Fibroblast of skin of right quadriceps (primary cell): ENCODE results near the gene PIM3.
A peak's percentile ranks its signal among the peaks of the same experiment; 100 is the strongest.

Experiments used
- DNase-seq: peaks from one replicate; pipeline ENCODE4 v3.0.0-alpha.2; 2013

PIM3 gene

DNA sequence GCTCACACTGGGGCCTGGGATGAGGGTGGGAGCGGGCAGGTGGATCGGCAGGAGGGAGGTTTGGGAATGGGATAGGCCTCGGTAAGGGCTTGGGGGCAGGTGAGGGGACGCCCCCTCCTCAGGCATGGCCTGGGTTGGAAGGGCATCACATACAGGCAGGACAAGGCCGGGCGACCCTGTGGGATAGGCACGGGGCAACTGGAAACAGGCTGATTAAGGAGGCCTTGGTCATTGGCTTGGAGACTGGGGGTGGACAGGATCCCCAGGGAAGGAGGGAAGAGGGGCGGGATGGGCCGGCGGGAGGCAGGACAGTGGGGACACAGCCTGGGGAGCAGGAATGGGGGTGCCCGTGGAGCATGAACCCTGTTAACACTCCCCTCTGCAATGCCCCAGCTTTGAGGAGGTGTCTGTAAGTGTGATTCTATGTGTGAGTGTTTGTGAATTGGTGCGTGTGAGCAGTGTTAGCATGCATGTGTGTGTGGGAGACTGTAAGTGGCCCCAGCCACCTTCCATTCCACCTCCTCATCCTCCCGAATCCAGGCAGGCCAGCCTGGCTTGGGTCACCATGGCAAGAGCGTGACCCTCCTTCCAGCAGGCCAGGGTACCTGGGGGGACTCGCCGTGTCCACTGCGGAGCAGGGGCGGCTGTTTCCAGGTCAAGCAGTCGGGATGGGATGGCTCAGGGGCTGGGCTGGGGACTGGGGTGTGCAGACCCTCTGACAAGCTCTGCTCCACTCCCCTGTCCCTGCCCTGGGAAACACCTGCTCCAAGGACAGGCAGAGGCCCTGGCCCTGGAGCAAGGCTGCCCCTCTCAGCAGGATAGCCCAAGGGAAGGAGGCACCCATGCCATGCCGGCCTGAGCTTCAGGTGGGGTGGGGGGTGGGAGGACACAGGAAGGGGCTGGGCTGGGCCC, 3.4 kb upstream of the PIM3 start:
- DNase-seq, result no peak

GRCh38 chr22:49957826-49958365, 2.7 kb upstream of the PIM3 start:
- no peak for DNase-seq

- no peak for DNase-seq
Observed at GRCh38 chr22:49958366-49958921, 2.1 kb upstream of the PIM3 start.

- DNase-seq, result no peak
Observed at GRCh38 chr22:49958931-49959781, 1.4 kb upstream of the PIM3 start.

GRCh38 chr22:49959782-49960158, 802 bp upstream of the PIM3 start:
- DNase-seq, result no peak

GRCh38 chr22:49961005-49961600, 531 bp downstream of the PIM3 start:
- DNase-seq, result peak; percentile 34

DNA sequence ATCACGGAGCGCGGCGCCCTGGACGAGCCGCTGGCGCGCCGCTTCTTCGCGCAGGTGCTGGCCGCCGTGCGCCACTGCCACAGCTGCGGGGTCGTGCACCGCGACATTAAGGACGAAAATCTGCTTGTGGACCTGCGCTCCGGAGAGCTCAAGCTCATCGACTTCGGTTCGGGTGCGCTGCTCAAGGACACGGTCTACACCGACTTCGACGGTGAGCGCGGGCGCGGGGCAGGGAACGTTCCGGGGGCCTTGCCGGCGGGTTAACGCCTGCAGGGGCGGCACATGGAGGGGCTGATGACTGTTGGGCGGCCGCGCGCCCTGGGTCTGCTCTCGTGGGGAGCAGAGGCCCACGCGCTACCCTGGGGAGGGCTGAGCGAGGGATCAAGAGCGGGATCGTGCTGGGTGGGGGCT, 1.0 kb downstream of the PIM3 start:
- no peak for DNase-seq

DNA sequence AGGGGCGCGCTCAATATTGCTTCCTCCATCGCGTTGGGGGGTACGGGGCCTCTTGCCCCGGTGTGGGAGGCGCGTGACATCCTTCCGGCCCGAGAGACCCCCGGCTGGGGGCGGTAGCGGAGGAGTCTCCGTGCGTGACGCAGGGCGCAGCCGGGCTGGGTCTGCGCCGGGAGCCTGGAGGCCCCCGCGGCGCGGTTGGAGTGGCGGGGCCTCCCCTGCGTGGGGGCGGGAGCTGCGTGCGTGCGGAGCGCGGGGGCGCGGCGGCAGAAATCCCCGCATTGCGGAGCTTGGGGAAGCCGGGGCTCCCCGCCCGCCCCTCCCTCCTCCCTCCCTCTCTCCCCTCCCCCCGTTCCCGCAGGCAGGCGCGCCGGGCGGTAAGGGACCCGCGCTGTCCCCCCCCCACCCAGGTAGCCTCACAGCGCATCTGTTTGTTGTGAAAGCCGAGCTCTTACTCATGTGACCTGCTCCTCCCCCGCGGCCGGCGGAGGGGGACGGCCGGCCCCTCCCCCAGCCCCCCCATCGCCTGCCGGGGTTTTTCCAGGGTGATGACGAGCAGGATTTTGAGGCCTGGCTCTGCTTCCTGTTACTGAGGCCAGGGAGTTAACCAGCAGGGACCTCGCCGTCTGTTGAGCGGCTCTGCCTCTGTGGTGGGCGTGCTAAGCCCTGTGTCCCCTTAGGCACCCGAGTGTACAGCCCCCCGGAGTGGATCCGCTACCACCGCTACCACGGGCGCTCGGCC, 1.6 kb downstream of the PIM3 start:
- peak; percentile 94 for DNase-seq

DNA sequence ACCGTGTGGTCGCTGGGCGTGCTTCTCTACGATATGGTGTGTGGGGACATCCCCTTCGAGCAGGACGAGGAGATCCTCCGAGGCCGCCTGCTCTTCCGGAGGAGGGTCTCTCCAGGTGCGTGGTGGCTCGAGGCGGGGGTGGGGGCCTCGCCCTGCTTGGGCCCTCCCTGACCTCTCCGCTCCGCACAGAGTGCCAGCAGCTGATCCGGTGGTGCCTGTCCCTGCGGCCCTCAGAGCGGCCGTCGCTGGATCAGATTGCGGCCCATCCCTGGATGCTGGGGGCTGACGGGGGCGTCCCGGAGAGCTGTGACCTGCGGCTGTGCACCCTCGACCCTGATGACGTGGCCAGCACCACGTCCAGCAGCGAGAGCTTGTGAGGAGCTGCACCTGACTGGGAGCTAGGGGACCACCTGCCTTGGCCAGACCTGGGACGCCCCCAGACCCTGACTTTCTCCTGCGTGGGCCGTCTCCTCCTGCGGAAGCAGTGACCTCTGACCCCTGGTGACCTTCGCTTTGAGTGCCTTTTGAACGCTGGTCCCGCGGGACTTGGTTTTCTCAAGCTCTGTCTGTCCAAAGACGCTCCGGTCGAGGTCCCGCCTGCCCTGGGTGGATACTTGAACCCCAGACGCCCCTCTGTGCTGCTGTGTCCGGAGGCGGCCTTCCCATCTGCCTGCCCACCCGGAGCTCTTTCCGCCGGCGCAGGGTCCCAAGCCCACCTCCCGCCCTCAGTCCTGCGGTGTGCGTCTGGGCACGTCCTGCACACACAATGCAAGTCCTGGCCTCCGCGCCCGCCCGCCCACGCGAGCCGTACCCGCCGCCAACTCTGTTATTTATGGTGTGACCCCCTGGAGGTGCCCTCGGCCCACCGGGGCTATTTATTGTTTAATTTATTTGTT, 2.4 kb downstream of the PIM3 start:
- no peak for DNase-seq

GRCh38 chr22:49963647-49964026, 3.1 kb downstream of the PIM3 start:
- no peak for DNase-seq

DNA sequence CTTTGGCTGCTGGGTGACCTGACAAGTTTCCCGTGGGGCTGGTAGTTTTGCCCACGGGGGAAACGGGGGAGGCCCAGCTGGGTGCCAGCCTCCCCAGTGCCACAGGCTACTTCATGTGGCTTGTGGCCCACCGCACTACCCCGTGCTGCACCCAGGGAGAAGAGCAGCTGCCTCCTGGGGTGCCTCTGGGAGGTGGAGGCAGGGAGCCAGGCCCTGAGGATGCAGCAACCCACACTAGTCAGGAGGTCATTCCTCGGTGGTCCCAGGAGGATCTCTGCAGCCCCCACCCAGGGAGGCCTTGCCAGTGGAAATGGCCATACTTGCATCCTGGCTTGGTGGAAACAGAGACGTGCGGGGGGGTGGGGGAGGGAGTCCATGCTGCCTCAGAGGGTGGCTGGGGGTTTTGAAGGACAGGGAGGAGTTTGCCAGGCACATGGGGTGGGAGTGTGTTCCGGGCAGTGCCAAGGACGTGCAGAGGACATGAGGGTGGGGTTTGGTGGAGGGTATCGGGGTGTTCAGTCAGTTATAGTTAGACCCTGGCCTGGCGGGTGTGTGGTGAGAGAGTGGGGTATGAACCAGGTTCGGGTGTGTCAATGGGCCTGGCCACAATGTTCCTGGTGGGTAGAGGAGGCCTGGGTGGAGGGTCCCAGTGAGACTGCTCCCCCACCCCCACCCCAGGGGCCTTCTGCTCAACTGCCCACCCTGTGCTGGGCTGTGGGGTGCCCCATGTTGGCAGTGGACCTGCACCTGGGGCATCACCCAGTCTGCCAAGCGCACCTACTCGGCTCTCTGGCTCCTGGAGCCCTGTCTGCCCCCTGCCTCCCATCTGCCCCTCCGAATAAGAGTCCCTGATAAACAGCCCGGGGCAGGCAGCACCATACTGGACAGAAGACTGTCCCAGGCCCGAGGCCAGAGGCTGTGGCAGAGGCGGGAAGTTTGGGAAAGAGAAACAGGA, 3.8 kb downstream of the PIM3 start:
- no peak for DNase-seq

DNA sequence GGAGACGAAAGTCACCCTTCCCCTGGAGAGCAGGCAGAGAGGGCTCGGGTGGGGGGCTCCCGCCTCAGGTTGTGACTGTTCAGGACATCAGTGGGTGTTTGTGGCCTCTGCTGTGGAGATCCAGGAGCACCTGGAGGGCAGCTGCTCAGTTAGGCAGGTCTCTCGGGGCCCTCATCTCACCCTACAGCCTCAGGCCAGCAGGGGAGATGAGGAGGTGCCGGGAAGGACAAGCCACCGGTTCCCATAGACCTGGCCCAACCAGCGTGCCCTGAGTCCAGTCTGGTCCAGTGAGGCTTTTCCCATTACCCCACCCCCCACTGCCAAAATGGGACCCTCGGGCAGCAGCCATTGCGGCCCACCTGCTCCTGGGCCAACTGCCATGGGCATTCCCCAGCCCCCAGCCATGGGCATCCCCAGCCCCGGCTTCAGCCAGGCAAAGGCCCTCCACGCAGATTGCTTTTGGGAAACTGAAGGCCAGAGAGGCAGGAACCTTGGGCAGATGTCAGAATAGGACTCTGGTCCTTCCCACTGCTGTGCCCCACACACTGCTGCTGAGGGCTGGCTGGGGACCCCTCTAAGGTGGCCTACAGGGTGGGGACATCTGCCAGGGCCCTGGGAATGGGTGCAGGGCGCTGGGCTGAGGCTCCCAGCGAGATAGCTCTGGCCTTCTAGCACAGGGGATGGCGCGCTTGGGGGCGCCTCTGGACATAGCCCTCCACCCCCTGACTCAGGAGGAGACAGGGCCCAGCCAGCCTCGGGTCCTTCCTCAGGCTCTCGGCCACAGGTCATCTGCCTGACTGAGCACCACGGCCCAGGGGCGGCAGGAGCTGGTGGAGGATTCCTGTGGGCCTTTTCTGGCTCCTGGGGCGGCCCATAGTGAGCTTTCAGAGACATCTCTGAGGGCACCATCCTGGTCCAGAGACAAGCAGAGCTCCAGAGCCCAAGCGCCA, 4.8 kb downstream of the PIM3 start:
- DNase-seq, result no peak

DNA sequence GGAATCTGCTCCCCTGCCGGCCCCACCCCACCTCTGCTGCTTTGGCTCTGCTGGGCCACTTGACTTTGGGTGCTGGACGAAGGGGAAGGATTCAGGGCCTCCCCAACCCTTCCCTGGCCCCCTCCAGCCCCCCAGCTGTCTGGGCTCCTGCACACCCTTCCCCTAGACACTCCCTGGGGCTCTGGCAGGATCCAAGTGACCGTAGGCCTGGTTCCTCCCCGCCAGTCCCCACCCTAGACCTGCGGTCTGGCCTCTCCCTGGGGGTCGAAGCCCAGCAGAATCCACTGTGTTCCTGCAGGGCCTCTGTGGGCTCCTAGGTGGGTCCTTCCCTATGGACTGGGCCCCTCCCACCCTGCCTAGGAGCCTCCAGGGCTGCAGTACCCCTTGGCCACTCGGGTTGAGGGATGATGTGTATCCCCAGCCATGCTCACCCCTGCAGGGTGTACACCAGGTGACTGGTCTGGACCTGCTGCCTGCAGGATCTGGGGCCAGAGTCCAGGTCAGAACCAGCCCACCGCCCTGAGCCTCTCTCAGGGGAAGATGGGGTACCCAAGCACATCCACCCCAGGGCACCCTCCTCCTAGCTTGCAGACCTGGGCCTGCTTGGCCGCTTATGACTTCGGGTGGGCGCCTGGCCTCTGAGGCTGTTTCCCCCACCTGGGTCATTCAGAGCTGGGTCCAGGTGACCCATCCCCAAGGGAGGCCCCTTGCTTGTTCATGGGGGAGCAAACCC, 5.6 kb downstream of the PIM3 start:
- no peak for DNase-seq

DNA sequence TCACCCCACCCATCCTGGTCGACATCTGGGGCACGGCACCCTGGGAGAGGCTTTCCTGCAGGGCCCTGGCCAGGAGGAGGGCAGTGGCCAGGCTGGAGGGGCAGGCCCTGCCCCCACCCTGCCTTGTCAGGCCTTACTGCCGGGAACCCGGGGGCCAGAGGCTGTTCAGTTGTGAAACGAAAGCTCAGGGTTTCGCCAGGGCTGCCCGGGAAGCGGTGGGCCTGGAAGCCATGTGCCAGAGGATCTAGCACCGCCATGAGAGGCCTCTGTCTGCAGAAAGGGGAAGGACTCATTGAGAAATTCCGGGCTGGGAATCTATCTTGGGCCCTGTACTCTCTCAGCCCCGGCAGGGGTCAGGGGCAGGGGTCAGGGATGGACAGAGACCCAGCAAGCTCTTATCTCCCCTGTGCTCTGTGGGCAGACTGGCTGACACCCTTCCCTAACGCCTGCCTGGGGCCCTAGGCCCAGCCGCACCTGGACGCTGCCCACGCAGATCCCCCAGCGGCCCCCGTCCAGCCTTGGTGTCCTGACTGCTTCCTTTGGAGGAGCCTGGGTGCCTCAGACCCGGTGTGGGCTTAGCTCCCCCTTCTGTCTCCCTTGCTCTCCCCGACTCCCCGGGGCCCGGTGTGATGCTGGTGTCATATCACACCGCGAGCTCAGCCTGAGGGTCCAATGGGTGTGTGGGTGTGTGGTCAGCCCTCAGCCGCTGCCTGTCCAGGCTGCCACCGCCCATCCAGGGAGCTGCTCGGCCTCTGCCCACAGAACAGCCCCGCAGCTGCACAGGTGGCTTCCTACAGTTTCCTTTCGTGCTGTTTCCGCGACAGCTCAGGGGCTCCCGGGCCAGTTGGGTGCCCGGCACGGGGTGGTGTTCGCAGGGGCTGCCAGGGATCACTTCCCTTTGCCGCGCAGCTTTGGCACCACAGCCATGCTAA, 6.5 kb downstream of the PIM3 start:
- DNase-seq, result no peak

DNA sequence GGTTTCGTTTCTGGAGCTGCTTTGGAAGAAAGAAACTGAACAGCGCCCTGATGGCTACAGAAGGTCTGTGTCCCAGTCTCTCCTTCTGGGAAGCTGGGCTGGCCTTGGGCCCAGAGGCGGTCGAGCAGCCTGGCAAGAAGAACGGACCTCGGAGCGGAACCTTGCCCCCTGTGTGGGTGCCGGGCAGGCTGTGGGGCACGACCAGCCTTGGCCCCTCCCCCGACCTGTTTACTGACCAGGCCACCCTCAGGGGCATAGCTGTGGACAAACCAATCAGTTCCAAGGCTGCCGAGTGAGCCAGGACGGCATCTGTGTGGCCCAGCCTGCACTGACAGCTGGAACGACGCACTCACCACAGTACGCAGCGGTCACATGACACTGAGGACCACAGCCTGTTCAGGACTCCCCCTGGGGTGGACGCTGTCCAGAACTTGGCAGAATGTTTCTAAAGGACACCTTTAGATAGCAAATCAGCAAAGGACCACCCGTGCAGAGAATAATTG, 7.2 kb downstream of the PIM3 start:
- DNase-seq, result no peak

DNA sequence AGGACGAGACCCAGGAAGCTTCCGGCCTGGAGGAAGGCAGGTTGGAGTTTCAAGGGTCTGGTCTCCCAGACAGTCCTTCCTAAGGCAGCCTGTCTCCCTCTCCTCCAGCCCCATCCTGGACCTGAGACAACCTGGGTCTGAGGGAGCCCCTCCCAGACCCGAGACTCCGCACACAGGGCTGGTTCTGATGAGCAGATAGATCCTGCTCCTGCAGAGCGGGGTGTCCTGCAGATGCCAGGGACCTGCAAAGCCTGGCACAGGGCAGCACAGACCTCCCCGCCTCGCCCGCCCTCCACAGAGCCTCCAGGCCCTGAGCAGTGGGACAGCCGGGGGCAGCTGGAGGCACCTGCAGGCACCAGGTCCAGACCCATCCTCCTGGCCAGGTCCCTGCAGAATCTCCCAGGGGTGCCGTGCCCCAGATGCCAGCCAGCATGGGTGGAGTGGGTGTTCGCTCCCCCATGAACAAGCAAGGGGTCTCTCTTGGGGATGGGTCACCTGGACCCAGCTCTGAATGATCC, 7.8 kb downstream of the PIM3 start:
- no peak for DNase-seq
